Hepatocyte (in vitro differentiated cells): Measurements from ENCODE around the gene GGT7. TPM values are rescaled to one million over a fixed set of nuclear protein-coding genes. Genes with fewer than 3 reads are reported as not detected.

Experiments
- DNase-seq: peaks from one replicate; pipeline ENCODE4 v3.0.0-alpha.2; 2016; ENCODE audit warnings: low spot score
- H2AFZ ChIP-seq: fragments of 200-600 bp; sonication (generic); 2 replicates; pipeline ENCODE4 v1.6.0; 2016; ENCODE audit warnings: antibody characterized with exemption, mild to moderate bottlenecking
- H3K27ac ChIP-seq: fragments of 200-600 bp; sonication (generic); 2 replicates; pipeline ENCODE4 v1.5.1; 2016; ENCODE audit warnings: mild to moderate bottlenecking
- H3K27me3 ChIP-seq: fragments of 200-600 bp; sonication (generic); 2 replicates; pipeline ENCODE4 v1.6.1; 2016
- H3K36me3 ChIP-seq: fragments of 200-600 bp; sonication (generic); replicated peaks from 2 replicates; pipeline ENCODE4 v1.5.1; 2016; ENCODE audit warnings: low read depth; ENCODE audit not compliant: insufficient read depth
- H3K4me1 ChIP-seq: fragments of 200-600 bp; sonication (generic); 2 replicates; pipeline ENCODE4 v1.5.1; 2016; ENCODE audit warnings: mild to moderate bottlenecking, moderate library complexity; ENCODE audit not compliant: insufficient read depth
- H3K4me2 ChIP-seq: fragments of 200-600 bp; sonication (generic); 2 replicates; pipeline ENCODE4 v1.6.0; 2016
- H3K4me3 ChIP-seq: fragments of 200-600 bp; sonication (generic); 2 replicates; pipeline ENCODE4 v1.5.1; 2016; ENCODE audit warnings: mild to moderate bottlenecking
- H3K79me2 ChIP-seq: fragments of 200-600 bp; sonication (generic); 2 replicates; pipeline ENCODE4 v1.6.0; 2017; ENCODE audit warnings: mild to moderate bottlenecking
- H3K9me2 ChIP-seq: fragments of 200-600 bp; sonication (generic); replicated peaks from 2 replicates; pipeline ENCODE4 v1.6.0; 2017; ENCODE audit warnings: mild to moderate bottlenecking; ENCODE audit not compliant: insufficient read depth
- H3K9me3 ChIP-seq: fragments of 200-600 bp; sonication (generic); 2 replicates; pipeline ENCODE4 v1.5.1; 2016; ENCODE audit warnings: low read depth, mild to moderate bottlenecking
- H4K20me1 ChIP-seq: fragments of 200-600 bp; sonication (generic); 2 replicates; pipeline ENCODE4 v1.6.0; 2016; ENCODE audit warnings: mild to moderate bottlenecking; ENCODE audit not compliant: insufficient read depth, poor library complexity, severe bottlenecking
- CTCF ChIP-seq: fragments of 200-600 bp; sonication (generic); IDR thresholded peaks from 2 replicates; pipeline ENCODE4 v1.5.1; 2016; ENCODE audit warnings: antibody characterized with exemption, mild to moderate bottlenecking; ENCODE audit not compliant: poor library complexity
- EZH2 ChIP-seq: fragments of 200-600 bp; sonication (generic); IDR thresholded peaks from 2 replicates; pipeline ENCODE4 v1.6.1; 2016; ENCODE audit warnings: antibody characterized with exemption, mild to moderate bottlenecking, borderline replicate concordance
- EZH2phosphoT487 ChIP-seq: fragments of 200-600 bp; sonication (generic); IDR thresholded peaks from one replicate; pipeline ENCODE4 v1.6.1; 2018; ENCODE audit warnings: antibody characterized with exemption, mild to moderate bottlenecking, low read depth, moderate library complexity; ENCODE audit not compliant: unreplicated experiment, severe bottlenecking
- WGBS: methylation state at CpG from one replicate; pipeline ENCODE4 v1.1.6; 2016; ENCODE audit warnings: low lambda C conversion rate; ENCODE audit errors: missing lambda C conversion rate; 5-methylcytosine and 5-hydroxymethylcytosine counted together
- polyA plus RNA-seq: library from polyadenylated mRNA; unstranded; fragments of >200 nt; fragmentation: Nextera tagmentation; extraction: Ambion mirVana; gene quantifications from 2 replicates; pipeline ENCODE4 v1.2.1, GENCODE V29; 2016
- total RNA-seq: library from RNA; depleted of rRNA; stranded (reverse); fragments of >200 nt; gene quantifications from 2 replicates; pipeline ENCODE4 v1.2.3, GENCODE V29; 2014

GGT7 gene
- total and polyA plus RNA-seq, 2 experiments from 2014 or later, result 9.8 to 18.2 TPM

GRCh38 chr20:34820805-34821578 is 51.7 kb downstream of the GGT7 start:
- H3K4me3 ChIP-seq, result no peak overlapping the region
- no peak overlapping the region for H2AFZ ChIP-seq
- TF ChIP-seq CTCF (no peak), EZH2 (no peak), EZH2phosphoT487 (no peak)
- no peaks in the 10 kb centered on the region for H3K36me3 ChIP-seq
- DNase-seq, result no peak
- H3K9me2 ChIP-seq, result no peaks in the 10 kb centered on the region
- no peaks in the 10 kb centered on the region for H3K9me3 ChIP-seq
- H3K27me3 ChIP-seq, result no peaks in the 10 kb centered on the region
- H4K20me1 ChIP-seq, result peaks cover 75% of the 10 kb centered on the region
- no peak overlapping the region for H3K27ac ChIP-seq
- H3K4me2 ChIP-seq, result no peak overlapping the region
- 73% methylated on average over 8 of the region's 8 CpGs for WGBS
- peaks cover 25% of the 10 kb centered on the region for H3K4me1 ChIP-seq
- peaks cover 86% of the 10 kb centered on the region for H3K79me2 ChIP-seq

GRCh38 chr20:34817801-34818200 is 54.9 kb downstream of the GGT7 start:
- H3K4me1 ChIP-seq, result peaks cover 11% of the 10 kb centered on the region
- no peak for DNase-seq
- no peaks in the 10 kb centered on the region for H3K27me3 ChIP-seq
- no peak overlapping the region for H3K27ac ChIP-seq
- H3K4me3 ChIP-seq, result no peak overlapping the region
- H3K79me2 ChIP-seq, result peaks cover 98% of the 10 kb centered on the region
- no peaks in the 10 kb centered on the region for H3K9me3 ChIP-seq
- peaks cover 79% of the 10 kb centered on the region for H4K20me1 ChIP-seq
- TF ChIP-seq EZH2phosphoT487, result no peak
- TF ChIP-seq CTCF, result no peak
- TF ChIP-seq EZH2, result no peak
- 48% methylated on average over 2 of the region's 2 CpGs for WGBS
- H3K36me3 ChIP-seq, result no peaks in the 10 kb centered on the region
- H2AFZ ChIP-seq, result no peak overlapping the region
- H3K4me2 ChIP-seq, result no peak overlapping the region
- no peaks in the 10 kb centered on the region for H3K9me2 ChIP-seq

GRCh38 chr20:34817072-34817471 is 55.6 kb downstream of the GGT7 start:
- Histone ChIP-seq H3K4me3 (no peak overlapping the region), H3K36me3 (no peaks in the 10 kb centered on the region), H3K27ac (no peak overlapping the region), H2AFZ (no peak overlapping the region), H4K20me1 (peaks cover 77% of the 10 kb centered on the region), H3K4me2 (no peak overlapping the region), H3K9me3 (no peaks in the 10 kb centered on the region), H3K27me3 (no peaks in the 10 kb centered on the region), H3K4me1 (peaks cover 7% of the 10 kb centered on the region), H3K9me2 (no peaks in the 10 kb centered on the region), H3K79me2 (peaks cover 98% of the 10 kb centered on the region)
- DNase-seq, result no peak
- TF ChIP-seq EZH2phosphoT487, result no peak
- TF ChIP-seq CTCF, result no peak
- no peak for TF ChIP-seq EZH2
- 100% methylated on average over 1 of the region's 2 CpGs for WGBS
